ENCODE measurements around the gene CCDC152.

The CCDC152 gene

DNA sequence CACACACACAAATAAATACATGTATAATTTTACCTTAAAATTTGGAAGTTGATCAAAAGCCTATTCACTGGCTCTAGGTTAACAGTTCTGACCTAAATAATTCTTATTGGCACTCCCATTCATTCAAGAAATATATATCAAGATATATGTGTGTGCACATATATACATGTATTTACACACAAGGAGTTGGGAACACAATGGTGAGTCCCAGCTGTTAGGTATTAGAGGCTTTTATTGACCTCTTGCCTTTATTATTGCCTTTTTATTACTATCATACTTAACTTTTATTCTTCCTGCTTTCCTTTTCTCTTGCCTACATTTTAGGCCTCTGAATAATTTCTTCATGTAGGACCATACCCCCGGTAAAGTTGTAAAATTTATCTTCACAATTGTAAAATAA is 25.0 kb downstream of the CCDC152 start:
- no peak for DNase-seq

DNA sequence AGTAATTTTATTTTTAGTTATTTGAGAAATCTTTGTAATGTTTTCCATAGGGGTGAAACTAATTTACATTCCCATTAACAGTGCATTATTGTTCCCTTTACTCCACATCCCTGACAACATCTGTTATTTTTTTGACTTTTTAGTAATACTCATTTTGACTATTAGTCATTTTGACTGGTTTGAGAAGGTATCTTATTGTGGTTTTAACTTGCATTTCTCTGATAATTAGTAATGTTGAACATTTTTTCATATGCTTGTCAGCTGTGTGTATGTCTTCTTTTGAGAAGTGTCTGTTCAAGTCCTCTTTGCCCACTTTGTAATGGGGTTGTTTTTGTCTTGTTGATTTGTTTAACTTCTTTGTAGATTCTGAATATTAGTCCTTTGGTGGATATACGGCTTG is 27.5 kb downstream of the CCDC152 start:
- no peak for DNase-seq

DNA sequence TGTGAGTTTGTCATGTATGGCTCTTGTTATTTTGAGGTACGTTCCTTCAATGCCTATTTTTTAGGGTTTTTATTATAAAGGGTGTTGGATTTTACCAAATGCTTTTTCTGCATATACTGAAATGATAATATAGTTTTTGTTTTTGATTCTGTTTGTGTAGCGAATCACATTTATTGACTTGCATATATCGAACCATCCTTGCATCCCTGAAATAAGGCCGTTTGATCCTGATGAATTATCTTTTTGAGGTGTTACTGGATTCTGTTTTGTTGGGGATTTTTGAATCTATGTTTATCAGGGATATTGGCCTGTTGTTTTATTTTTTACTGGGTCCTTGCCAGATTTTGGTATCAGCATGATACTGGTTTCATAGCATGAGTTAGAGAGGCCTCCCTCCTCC is 29.1 kb downstream of the CCDC152 start:
- DNase-seq, result no peak

DNA sequence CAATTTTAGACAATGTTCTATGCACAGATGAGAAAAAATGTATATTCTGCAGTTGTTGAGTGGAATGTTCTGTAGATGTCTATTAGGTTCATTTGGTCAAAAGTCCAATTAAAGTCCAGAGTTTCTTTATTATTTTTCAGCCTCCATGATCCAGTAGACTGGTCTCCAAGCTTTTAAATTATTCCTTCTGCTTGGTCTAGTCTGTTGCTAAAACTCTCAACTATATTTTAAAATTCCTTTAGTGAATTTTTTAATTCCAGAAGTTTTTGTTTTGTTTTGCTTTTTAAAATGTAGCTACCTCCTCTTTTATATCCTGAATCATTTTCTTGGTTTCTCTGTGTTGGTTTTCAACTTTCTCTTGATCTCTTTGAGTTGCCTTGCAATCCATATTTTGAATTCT is 30.5 kb downstream of the CCDC152 start:
- DNase-seq, result no peak

DNA sequence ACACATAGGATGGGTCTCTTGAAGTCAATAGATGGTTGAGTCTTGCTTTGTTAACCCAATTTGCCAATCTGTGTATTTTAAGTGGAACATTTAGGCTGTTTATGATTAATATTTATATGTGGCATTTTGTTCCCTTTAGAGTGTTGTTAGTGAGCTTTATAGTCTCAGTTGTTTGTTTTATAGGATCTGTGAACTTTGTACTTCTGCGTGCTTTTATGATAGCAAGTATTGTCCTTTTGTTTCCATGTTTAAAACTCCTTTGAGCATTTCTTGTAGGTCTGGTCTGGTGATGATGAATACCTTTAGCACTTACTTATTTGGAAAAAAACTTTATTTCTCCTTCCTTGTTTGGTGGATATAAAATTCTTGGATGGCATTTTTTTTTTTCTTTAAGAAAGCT is 31.2 kb downstream of the CCDC152 start:
- no peak for DNase-seq

DNA sequence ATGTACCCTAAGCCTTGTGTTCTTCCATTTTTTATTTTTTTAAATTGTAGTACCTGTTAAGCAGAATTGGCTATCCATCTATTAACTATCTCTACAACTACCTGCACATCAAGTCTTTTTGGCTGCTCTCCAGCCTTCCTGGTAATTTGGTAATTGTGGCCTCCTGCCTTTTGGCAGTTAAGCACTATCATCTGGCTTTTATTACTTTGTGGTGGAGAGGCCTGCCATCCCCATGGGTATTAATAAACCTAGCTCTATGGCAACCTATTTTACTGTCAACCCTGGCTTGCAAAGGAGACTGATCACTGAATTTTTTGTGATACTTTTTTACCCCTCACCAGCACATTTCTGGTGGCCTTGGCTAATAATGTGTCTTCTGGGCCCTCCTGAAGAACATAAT is 34.5 kb downstream of the CCDC152 start:
- no peak for DNase-seq

DNA sequence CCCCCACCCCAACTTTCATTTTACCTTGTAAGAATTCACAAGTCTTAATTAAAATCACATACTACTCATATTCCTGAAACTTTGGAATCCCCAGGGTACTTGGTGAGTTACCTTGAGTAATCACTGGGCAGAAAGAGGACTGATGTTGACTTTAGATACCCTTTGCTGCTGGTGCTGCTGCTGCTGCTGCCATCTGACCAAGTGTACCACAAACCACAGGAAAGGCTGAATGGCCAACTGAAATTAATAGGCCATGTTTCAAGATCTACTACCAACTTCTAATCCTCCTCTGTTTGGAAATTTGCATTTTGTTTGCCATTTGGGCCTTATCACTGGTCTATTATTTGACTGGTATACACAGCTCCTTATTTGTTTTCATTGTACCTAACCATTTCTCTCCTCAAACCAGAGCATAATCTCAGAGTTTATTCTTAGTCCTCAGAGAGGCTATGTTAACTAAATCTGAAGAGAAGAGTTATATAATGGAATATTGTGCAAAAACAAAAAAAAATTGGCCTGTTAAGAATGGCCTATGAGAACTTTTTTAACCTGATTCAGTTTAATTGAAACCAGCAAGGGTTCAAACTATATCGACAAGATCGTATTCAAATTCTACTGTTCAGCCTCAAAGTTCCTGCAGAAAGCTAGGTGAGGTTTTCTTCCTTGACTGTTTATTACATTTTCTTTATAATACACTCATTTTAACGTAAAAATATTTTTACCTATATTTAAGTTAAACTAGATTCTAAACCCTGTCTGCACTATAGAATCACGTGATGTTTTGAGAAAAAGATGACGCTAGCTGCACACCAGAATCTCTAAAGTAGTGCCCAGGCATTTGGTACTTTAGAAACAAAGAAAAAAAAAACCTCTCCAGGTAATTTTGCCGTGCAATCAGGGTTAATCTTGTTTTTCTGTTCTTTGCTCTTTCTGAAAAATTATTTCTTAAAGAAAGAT is 41.9 kb downstream of the CCDC152 start:
- no peak for DNase-seq

DNA sequence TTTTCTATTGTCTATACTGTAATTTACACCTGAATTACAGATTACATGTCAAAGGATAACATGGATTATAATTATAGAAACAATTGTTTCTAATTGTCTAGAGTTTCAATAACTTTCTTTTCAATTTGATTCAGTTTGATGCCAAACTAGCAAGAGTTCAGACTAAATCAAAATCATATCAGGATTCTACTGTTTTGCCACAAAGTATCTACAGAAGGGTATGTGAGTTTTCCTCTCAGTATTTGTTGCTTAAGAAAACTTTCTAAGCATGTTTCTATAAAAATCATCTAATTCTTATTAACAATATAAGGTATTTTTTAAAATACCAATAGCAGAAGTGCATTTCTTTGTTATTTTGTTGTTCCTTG is 42.6 kb downstream of the CCDC152 start:
- DNase-seq, result no peak

GRCh38 chr5:42799668-42800114 is 43.1 kb downstream of the CCDC152 start:
- DNase-seq, result no peak

- no peak for DNase-seq
These were observed 44.2 kb downstream of the CCDC152 start for GRCh38 chr5:42800748-42801330.

DNA sequence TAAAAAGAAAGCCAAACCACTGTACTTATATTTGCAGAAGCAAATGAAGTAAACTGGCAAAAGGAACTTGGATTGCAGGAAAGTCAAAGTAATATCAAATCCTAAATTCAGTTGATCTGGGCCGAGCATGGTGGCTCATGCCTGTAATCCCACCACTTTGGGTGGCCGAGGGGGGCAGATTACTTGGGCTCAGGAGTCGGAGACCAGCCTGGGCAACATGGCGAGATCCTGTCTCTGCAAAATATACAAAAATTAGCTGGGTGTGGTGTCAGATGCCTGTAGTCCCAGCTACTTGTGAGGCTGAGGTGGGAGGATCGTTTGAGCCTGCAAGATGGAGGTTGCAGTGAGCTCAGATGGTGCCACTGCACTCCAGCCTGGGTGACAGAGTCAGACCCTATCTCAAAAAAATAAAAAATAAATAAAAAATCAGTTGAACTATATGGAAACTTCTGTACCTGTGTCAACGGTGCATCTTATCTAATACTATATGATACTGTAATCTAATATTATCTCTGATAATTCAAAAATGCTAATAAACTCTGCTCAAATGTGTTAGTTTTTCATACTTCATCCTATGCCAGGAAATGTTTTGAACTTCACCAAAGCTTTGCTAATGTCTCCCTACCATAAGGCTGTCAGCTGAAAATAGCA is 45.0 kb downstream of the CCDC152 start:
- no peak for DNase-seq

- DNase-seq, result no peak
These were observed 48.2 kb downstream of the CCDC152 start for GRCh38 chr5:42804717-42805339.

- no peak for DNase-seq
These were observed 49.5 kb downstream of the CCDC152 start for GRCh38 chr5:42806004-42806700.

GRCh38 chr5:42806701-42807262 is 50.2 kb downstream of the CCDC152 start:
- no peak for DNase-seq

DNA sequence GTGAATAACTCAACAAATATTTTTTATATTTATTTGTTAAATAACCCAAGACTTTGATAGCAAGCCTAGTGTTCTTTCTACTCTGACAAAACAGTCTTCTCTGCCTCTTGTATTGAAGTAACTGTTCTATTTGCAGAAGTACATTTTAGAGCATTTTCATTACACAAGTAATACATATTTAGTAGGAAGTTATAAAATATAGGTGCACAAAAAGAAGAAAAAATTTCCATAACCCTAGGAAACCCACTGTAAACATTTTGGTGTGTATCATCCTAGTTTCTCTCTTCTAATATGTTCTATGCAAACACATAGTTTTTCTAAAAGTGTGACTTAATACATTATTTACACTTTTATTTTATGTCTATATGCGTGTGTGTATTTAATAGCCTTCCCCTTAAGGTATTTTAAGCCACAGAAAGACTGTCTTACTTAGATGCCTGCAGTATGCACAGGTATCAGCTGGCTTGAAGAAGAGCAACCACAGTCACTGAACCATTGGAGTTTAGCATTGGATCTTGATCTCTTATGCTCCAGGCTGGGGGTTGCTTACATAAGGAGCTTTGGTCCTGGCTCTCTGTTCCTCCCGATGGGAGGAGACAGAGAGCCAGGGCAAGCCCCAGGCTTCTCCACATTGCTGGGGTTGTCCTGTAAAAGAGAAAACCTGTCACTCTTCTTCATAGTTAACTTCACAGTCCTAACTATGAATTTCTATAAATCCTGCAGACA is 51.3 kb downstream of the CCDC152 start:
- DNase-seq, result peak in 11 of 51 donors; percentile 3 to 39 (median 11)

DNA sequence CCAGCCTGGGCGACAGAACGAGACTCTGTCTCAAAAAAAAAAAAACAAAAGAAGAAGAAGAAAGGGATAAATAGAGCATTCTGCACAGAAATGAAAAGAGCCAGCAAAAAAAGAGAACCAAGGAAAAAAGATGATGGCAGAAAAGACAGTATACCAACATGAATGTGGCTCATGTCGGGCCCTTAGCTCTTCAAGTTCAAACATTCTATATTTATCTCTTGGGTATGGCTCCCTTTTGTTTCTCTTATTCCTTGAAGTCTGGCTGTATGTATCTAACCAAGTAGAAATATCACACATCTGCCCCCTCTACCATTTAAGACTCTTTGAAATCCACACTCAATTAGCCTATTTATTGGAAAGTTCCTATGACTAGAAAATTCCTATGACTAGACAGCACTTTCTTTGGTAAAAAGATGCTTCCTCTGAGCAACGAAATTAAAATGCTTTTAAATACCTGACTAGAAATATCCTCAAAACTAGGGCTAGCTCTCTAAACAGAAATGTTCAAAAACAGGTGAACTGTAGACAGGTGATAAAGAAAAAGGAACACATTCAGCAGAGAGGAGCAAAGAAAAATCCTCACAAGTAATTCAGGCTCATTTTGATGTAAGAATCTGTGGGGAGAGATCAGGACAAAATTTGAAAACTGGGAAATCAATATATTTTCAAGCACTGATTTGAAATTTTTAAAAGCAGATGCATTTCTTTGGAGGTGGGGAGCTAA is 52.4 kb downstream of the CCDC152 start:
- no peak for DNase-seq

DNA sequence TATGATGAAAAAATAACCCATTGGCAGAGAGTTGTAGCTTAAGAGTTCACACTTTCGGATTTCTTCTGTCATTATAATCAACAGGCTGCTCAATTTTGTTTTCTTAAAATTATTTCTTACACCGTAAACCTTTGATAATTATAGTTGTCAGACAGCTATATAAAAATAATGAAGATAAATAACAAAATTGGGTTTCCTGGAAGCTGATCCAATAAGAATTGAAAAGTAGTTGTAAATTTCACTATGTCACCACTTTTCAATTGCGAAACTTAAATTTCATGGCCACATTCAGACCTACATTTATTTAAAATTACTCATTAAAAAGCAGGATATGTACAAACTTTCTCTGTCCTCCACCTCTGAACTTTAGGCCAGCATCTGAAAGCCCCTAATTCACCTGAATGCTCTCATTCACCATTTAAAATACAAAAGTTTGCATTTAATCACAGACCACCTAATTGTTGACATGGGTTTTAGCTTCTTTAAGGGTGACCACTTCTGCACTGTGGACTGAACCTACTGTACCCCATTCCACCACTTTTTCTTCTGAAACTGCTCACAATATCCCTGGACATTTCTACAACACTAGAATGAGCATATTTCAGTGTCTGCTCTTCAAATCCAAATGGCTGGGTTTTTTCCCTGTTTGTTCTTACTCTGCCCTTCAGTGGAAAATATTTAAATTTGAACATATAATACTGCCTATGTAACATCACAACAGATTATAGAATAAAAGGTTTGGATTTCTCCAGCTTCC is 54.4 kb downstream of the CCDC152 start:
- peak in 1 of 51 donors; percentile 55 for DNase-seq

- peak in 34 of 51 donors; percentile 4 to 90 (median 39) for DNase-seq
These were observed 55.2 kb downstream of the CCDC152 start, which contains the start of gene SELENOP for GRCh38 chr5:42811591-42812446. Gene SELENOP (minus strand): TSS chr5:42811892. CDS start chr5:42808353, 3,539 bp downstream.
